Nephron (organoid): ENCODE data around the gene CBX4.
"Not testable (repeated sequence)": the region's sequence is repeated elsewhere in the genome, so short reads cannot be mapped to it uniquely, and the experiment has no call there.

Experiments used
- H3K27ac Mint-ChIP-seq, 3 experiments: 2 replicates each; pipeline ENCODE4 v1.8.0; 2020; ENCODE audit warnings: mixed read lengths in 3 of 3, mild to moderate bottlenecking in 2 of 3, moderate library complexity in 1 of 3
- H3K27me3 Mint-ChIP-seq: 2 replicates; pipeline ENCODE4 v1.8.0; 2021; ENCODE audit warnings: low read depth, mild to moderate bottlenecking, moderate library complexity, mixed read lengths
- H3K36me3 Mint-ChIP-seq: 2 replicates; pipeline ENCODE4 v1.8.0; 2020; ENCODE audit warnings: low read depth, mixed read lengths
- H3K4me1 Mint-ChIP-seq: 2 replicates; pipeline ENCODE4 v1.8.0; 2020; ENCODE audit warnings: mixed read lengths
- H3K4me3 Mint-ChIP-seq, 3 experiments: 2 replicates each; pipeline ENCODE4 v1.8.0; 2020; ENCODE audit warnings: mild to moderate bottlenecking in 3 of 3, mixed read lengths in 3 of 3, moderate library complexity in 2 of 3
- H3K9me3 Mint-ChIP-seq: 2 replicates; pipeline ENCODE4 v1.8.0; 2020; ENCODE audit warnings: mixed read lengths
- CTCF ChIP-seq, 3 experiments: fragments of 200-600 bp; sonication (generic); IDR thresholded peaks; one replicate each; pipeline ENCODE4 v1.5.0; 2021; ENCODE audit warnings: antibody characterized with exemption in 3 of 3; ENCODE audit not compliant: unreplicated experiment in 3 of 3

Gene CBX4

GRCh38 chr17:79855331-79856124, 16.3 kb upstream of the CBX4 start:
- TF ChIP-seq CTCF (IDR thresholded peaks at IDR 0.05; ENCODE audit: unreplicated experiment in 3 of 3) = no peak
- no peak overlapping the region for H3K4me3 Mint-ChIP-seq
- peaks cover 26% of the 10 kb centered on the region for H3K27me3 Mint-ChIP-seq
- H3K4me1 Mint-ChIP-seq = peaks cover 6% of the 10 kb centered on the region
- no peaks in the 10 kb centered on the region for H3K36me3 Mint-ChIP-seq
- H3K27ac Mint-ChIP-seq = no peak overlapping the region
- no peaks in the 10 kb centered on the region for H3K9me3 Mint-ChIP-seq

GRCh38 chr17:79854080-79855060, 15.1 kb upstream of the CBX4 start:
- Mint-ChIP-seq H3K27ac (peak overlapping the region in 1 of 3 experiments; percentile 47), H3K4me1 (peaks cover 6% of the 10 kb centered on the region), H3K4me3 (no peak overlapping the region), H3K9me3 (no peaks in the 10 kb centered on the region), H3K27me3 (peaks cover 28% of the 10 kb centered on the region), H3K36me3 (no peaks in the 10 kb centered on the region)
- TF ChIP-seq CTCF (IDR thresholded peaks at IDR 0.05; ENCODE audit: unreplicated experiment in 3 of 3) = no peak

- H3K27ac Mint-ChIP-seq, H3K9me3 Mint-ChIP-seq, H3K36me3 Mint-ChIP-seq, H3K4me3 Mint-ChIP-seq: not testable (repeated sequence)
- Mint-ChIP-seq H3K4me1 (peaks cover 11% of the 10 kb centered on the region), H3K27me3 (peaks cover 37% of the 10 kb centered on the region)
These were observed 13.9 kb upstream of the CBX4 start for GRCh38 chr17:79853168-79853567.

GRCh38 chr17:79852748-79853147, 13.5 kb upstream of the CBX4 start:
- Mint-ChIP-seq H3K27ac (peak overlapping the region; percentile 38 to 63 (median 45)), H3K9me3 (no peaks in the 10 kb centered on the region), H3K4me1 (peaks cover 15% of the 10 kb centered on the region), H3K36me3 (no peaks in the 10 kb centered on the region), H3K4me3 (peak overlapping the region; percentile 5 to 35 (median 16)), H3K27me3 (peaks cover 37% of the 10 kb centered on the region)
- TF ChIP-seq CTCF (IDR thresholded peaks at IDR 0.05; ENCODE audit: unreplicated experiment in 3 of 3) = no peak

- peaks cover 36% of the 10 kb centered on the region for H3K27me3 Mint-ChIP-seq
- H3K9me3 Mint-ChIP-seq = no peaks in the 10 kb centered on the region
- H3K4me3 Mint-ChIP-seq = no peak overlapping the region
- TF ChIP-seq CTCF (IDR thresholded peaks at IDR 0.05; ENCODE audit: unreplicated experiment in 3 of 3) = no peak
- no peaks in the 10 kb centered on the region for H3K36me3 Mint-ChIP-seq
- H3K4me1 Mint-ChIP-seq = peaks cover 9% of the 10 kb centered on the region
- no peak overlapping the region for H3K27ac Mint-ChIP-seq
These were observed 12.2 kb upstream of the CBX4 start for GRCh38 chr17:79851461-79851817.
